AG04449 (cell line): ENCODE measurements around the gene EPB41L4B.
A peak's percentile ranks its signal among the peaks of the same experiment; 100 is the strongest.

Source experiments
- CTCF ChIA-PET: fragments of 350-600 bp; formaldehyde crosslinking; extraction: SDS; loops from one replicate; lab custom pipeline; 2021; ENCODE audit warnings: antibody characterized with exemption; lab: Yijun Ruan, JAX
- POLR2A ChIA-PET: fragments of 400-600, 350-600 bp; formaldehyde crosslinking; extraction: SDS; loops from one replicate; lab custom pipeline; 2020; ENCODE audit warnings: antibody characterized with exemption, inconsistent platforms; lab: Yijun Ruan, JAX
- DNase-seq: peaks from one replicate; pipeline ENCODE4 v3.0.0-alpha.2; 2010; ENCODE audit warnings: low read depth, low spot score
- H3K4me3 ChIP-seq: 2 replicates; pipeline ENCODE4 v1.5.1; 2011; ENCODE audit warnings: low read depth, mild to moderate bottlenecking, control low read depth, low read length
- TF ChIP-seq, protein P1 (sequence below): IDR thresholded peaks from one replicate; pipeline ENCODE4 v1.5.1; 2011; ENCODE audit warnings: mild to moderate bottlenecking, moderate library complexity, low read length, control low read depth, inconsistent platforms; ENCODE audit not compliant: insufficient read depth; ENCODE audit errors: missing control alignments

The EPB41L4B gene

DNA sequence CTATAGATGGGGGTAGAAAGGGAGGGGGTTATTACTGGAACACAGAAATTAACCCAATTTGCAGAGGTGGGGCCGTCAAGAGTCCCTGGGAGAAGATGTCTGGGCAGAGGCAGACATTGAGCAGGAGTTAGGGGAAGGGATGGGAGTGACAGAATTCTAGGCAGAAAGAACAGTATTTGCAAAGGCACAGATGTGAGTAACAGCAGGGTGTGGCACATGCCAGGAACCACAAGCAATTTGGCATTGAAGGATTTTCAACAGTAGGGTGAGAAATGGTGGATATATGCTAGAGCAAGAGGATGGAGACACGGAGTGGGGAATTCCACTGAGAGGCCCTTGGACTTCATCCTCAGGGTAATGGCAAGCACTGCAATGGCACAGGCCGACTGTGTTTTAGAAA lies 82.2 kb downstream of the EPB41L4B start:
- ChIA-PET CTCF (interaction anchor here (1.0 kb wide), 1 partner anchor 12 kb away, joined by 3 read pairs; no protein-coding TSS in a partner anchor), POLR2A (no interaction called here)
- DNase-seq = no peak
- H3K4me3 ChIP-seq = no peak overlapping the region
- TF ChIP-seq, protein P1, sequence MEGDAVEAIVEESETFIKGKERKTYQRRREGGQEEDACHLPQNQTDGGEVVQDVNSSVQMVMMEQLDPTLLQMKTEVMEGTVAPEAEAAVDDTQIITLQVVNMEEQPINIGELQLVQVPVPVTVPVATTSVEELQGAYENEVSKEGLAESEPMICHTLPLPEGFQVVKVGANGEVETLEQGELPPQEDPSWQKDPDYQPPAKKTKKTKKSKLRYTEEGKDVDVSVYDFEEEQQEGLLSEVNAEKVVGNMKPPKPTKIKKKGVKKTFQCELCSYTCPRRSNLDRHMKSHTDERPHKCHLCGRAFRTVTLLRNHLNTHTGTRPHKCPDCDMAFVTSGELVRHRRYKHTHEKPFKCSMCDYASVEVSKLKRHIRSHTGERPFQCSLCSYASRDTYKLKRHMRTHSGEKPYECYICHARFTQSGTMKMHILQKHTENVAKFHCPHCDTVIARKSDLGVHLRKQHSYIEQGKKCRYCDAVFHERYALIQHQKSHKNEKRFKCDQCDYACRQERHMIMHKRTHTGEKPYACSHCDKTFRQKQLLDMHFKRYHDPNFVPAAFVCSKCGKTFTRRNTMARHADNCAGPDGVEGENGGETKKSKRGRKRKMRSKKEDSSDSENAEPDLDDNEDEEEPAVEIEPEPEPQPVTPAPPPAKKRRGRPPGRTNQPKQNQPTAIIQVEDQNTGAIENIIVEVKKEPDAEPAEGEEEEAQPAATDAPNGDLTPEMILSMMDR = no peak

DNA sequence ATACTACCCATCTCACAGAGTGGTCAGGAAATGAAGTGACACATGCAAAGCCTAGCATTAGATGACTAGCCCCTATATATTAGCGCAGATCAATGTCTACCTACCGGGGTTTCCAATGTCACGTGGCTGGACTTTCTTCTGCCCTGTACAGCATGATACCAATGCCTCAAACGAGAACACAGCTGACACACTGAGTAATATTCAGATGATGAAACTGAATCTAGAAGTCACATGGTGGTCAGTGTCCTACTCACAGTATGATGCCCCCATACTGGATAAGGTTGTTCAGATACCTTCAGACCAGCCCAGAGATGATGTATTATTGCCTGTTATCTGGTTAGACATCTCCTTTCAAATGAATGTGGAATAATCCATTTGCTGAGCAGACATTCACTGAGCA lies 82.7 kb downstream of the EPB41L4B start:
- TF ChIP-seq, protein P1 = no peak
- no peak overlapping the region for H3K4me3 ChIP-seq
- CTCF ChIA-PET = interaction anchor here (1.0 kb wide), 1 partner anchor 12 kb away, joined by 3 read pairs; no protein-coding TSS in a partner anchor
- POLR2A ChIA-PET = no interaction called here
- no peak for DNase-seq

DNA sequence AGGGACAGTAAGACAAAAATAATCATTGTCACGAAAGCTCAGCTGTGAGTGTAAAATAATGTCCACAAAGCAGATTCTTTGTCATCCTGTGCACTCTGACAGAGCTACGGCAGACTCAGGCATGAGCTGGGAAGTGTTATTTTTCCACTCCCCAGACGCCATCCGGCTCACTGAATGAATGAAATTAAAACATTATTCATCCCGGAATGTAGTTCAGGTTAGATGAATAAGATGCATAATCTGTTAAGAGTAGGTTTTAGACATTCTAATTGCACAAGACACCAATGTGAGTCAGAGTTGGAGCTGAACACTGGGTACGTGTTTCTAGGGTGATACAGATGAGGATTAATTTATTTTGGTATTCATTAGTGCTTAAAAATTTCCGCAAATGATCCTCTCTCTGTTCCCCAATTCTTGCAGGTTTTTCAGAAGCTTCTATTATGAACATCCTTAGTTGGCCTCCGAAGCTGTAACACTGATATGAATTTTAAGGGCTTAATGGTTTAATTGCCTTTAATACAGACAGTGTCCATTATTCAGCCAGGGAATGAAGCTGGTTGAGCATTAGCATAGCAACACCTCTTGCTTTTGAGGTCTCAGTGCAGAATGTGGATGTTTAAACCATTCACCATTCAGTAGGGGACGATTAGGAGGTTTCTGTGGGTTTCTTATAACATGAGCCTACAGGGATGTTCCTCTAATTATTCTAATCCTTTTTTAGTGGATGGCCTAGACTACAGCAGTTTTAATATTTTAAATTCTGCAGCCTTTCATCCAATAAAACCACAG lies 88.2 kb downstream of the EPB41L4B start:
- no peak overlapping the region for H3K4me3 ChIP-seq
- ChIA-PET CTCF (interaction anchor here (1.0 to 5.0 kb wide), 4 partner anchors 12 to 89 kb away, joined by 4 to 35 read pairs (median 4); partner anchors contain the start of gene EPB41L4B), POLR2A (no interaction called here)
- TF ChIP-seq, protein P1 = no peak
- DNase-seq = peak; percentile 37

DNA sequence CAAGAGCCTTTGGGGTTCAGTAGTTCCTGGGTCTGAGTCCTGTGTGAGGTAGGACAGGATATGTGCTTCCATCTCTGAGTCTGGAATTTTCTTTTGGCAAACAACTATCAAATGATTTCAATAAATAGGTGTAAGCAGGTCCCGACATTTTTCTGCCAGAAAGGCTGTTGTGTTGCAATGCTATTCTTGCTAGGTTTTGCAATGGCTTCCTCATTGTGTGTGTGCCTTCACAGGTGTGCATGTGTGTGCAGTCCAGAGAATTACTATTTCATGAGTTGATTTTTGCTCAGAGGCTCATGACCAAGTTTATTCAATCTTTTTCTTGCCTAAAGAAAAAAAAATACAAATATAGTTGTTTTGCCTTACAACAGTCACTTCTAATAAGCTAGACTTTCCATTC lies 89.3 kb downstream of the EPB41L4B start:
- no peak for DNase-seq
- H3K4me3 ChIP-seq = no peak overlapping the region
- ChIA-PET POLR2A (interaction anchor here (0.7 kb wide), 1 partner anchor 111 kb away, joined by 3 read pairs; no protein-coding TSS in a partner anchor), CTCF (interaction anchor here (1.3 to 1.6 kb wide), 2 partner anchors 16 to 90 kb away, joined by 4 to 5 read pairs; partner anchors contain the start of gene EPB41L4B)
- TF ChIP-seq, protein P1 = no peak

DNA sequence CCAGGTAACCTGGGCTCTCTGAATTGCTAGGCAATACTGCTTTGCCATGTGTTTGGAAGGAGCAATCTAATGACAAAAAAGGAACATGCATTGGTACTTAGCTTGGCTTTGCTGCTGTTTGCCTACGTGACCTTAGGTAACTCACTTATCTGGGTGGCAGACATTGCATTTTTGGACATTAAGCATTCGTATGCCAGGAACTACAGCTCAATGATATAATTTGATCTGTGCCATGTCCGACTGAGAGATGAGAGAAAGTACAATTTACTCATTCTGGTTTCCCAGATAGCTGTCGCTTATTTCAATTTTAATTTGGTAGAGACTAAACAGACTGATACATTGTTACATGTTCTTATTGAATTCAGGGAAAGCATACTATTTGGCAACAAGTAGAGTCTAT lies 90.6 kb downstream of the EPB41L4B start:
- no peak overlapping the region for H3K4me3 ChIP-seq
- ChIA-PET CTCF (interaction anchor here (0.8 to 1.3 kb wide), 4 partner anchors 13 to 91 kb away, joined by 3 to 4 read pairs (median 4); partner anchors contain the start of gene EPB41L4B), POLR2A (no interaction called here)
- TF ChIP-seq, protein P1 = no peak
- DNase-seq = no peak

DNA sequence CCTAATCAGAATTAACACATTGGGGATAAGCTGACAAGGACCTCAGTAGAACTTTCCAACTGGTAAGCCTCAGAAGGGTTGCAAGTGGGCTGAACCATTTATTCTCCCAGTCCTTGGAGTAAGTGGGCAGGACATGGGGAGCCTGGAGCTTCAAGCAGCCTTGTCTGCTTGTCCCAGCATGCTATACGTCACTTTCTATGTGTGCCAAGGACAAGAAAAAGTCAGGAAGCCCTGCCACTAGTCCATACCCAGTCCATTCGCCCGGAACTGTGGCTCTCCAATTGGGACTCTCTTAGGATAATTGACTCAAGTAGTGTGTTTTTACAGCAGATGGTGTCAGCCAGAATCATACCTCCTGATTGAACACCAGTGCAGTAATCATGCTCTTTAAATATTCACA lies 91.2 kb downstream of the EPB41L4B start:
- TF ChIP-seq, protein P1 = no peak
- H3K4me3 ChIP-seq = no peak overlapping the region
- CTCF ChIA-PET = interaction anchor here (1.0 to 1.4 kb wide), 4 partner anchors 11 to 92 kb away, joined by 3 to 4 read pairs (median 4); partner anchors contain the start of gene EPB41L4B
- no peak for DNase-seq
- POLR2A ChIA-PET = no interaction called here
